ENCODE results near the gene CDC42EP3. TPM values are rescaled to one million over a fixed set of nuclear protein-coding genes. Genes with fewer than 3 reads are reported as not detected.

Gene CDC42EP3
- 79.9 TPM for total RNA-seq

GRCh38 chr2:37671009-37671815 lies at the start of gene CDC42EP3:
Gene CDC42EP3, minus strand, starts transcription at chr2:37671642. Its CDS starts 25,055 bp downstream, at chr2:37646587.
- peak within 1 kb of the TSS; percentile 82 for H3K4me3 ChIP-seq (ENCODE audit: low read length)
- no peaks in the 10 kb centered on the region for H3K9me3 ChIP-seq (ENCODE audit: low read depth, low read length)
- H3K4me1 ChIP-seq (ENCODE audit: insufficient read depth, low read length) = peaks cover 74% of the 10 kb centered on the region
- no peaks in the 10 kb centered on the region for H3K27me3 ChIP-seq (ENCODE audit: insufficient read depth, low read length)

- Histone ChIP-seq H3K4me1 (ENCODE audit: insufficient read depth, low read length) (no peaks in the 10 kb centered on the region), H3K9me3 (ENCODE audit: low read depth, low read length) (no peaks in the 10 kb centered on the region), H3K4me3 (ENCODE audit: low read length) (no peak overlapping the region), H3K27me3 (ENCODE audit: insufficient read depth, low read length) (no peaks in the 10 kb centered on the region)
Observed at GRCh38 chr2:37721201-37721560, 49.7 kb upstream of the CDC42EP3 start.

GRCh38 chr2:37720533-37721200 lies 49.2 kb upstream of the CDC42EP3 start:
- no peaks in the 10 kb centered on the region for H3K27me3 ChIP-seq (ENCODE audit: insufficient read depth, low read length)
- peaks cover 5% of the 10 kb centered on the region for H3K9me3 ChIP-seq (ENCODE audit: low read depth, low read length)
- no peak overlapping the region for H3K4me3 ChIP-seq (ENCODE audit: low read length)
- no peaks in the 10 kb centered on the region for H3K4me1 ChIP-seq (ENCODE audit: insufficient read depth, low read length)

- H3K4me1 ChIP-seq (ENCODE audit: insufficient read depth, low read length) = no peaks in the 10 kb centered on the region
- no peak overlapping the region for H3K4me3 ChIP-seq (ENCODE audit: low read length)
- peaks cover 15% of the 10 kb centered on the region for H3K9me3 ChIP-seq (ENCODE audit: low read depth, low read length)
- H3K27me3 ChIP-seq (ENCODE audit: insufficient read depth, low read length) = no peaks in the 10 kb centered on the region
Observed at GRCh38 chr2:37718515-37719161, 47.2 kb upstream of the CDC42EP3 start.

GRCh38 chr2:37713258-37713700 lies 41.8 kb upstream of the CDC42EP3 start:
- Histone ChIP-seq H3K4me1 (ENCODE audit: insufficient read depth, low read length) (peaks cover 26% of the 10 kb centered on the region), H3K9me3 (ENCODE audit: low read depth, low read length) (peaks cover 15% of the 10 kb centered on the region), H3K4me3 (ENCODE audit: low read length) (no peak overlapping the region), H3K27me3 (ENCODE audit: insufficient read depth, low read length) (no peaks in the 10 kb centered on the region)

GRCh38 chr2:37711831-37712230 lies 40.4 kb upstream of the CDC42EP3 start:
- H3K4me1 ChIP-seq (ENCODE audit: insufficient read depth, low read length) = peaks cover 38% of the 10 kb centered on the region
- H3K9me3 ChIP-seq (ENCODE audit: low read depth, low read length) = peaks cover 15% of the 10 kb centered on the region
- H3K27me3 ChIP-seq (ENCODE audit: insufficient read depth, low read length) = no peaks in the 10 kb centered on the region
- no peak overlapping the region for H3K4me3 ChIP-seq (ENCODE audit: low read length)

GRCh38 chr2:37711308-37711731 lies 39.9 kb upstream of the CDC42EP3 start:
- peaks cover 15% of the 10 kb centered on the region for H3K9me3 ChIP-seq (ENCODE audit: low read depth, low read length)
- H3K4me1 ChIP-seq (ENCODE audit: insufficient read depth, low read length) = peaks cover 44% of the 10 kb centered on the region
- no peaks in the 10 kb centered on the region for H3K27me3 ChIP-seq (ENCODE audit: insufficient read depth, low read length)
- no peak overlapping the region for H3K4me3 ChIP-seq (ENCODE audit: low read length)

GRCh38 chr2:37709111-37709510 lies 37.7 kb upstream of the CDC42EP3 start:
- Histone ChIP-seq H3K9me3 (ENCODE audit: low read depth, low read length) (no peaks in the 10 kb centered on the region), H3K4me1 (ENCODE audit: insufficient read depth, low read length) (peaks cover 51% of the 10 kb centered on the region), H3K4me3 (ENCODE audit: low read length) (no peak overlapping the region), H3K27me3 (ENCODE audit: insufficient read depth, low read length) (no peaks in the 10 kb centered on the region)

- peaks cover 48% of the 10 kb centered on the region for H3K4me1 ChIP-seq (ENCODE audit: insufficient read depth, low read length)
- no peak overlapping the region for H3K4me3 ChIP-seq (ENCODE audit: low read length)
- H3K27me3 ChIP-seq (ENCODE audit: insufficient read depth, low read length) = no peaks in the 10 kb centered on the region
- H3K9me3 ChIP-seq (ENCODE audit: low read depth, low read length) = no peaks in the 10 kb centered on the region
Observed at GRCh38 chr2:37708146-37708545, 36.7 kb upstream of the CDC42EP3 start.

GRCh38 chr2:37707393-37707792 lies 36.0 kb upstream of the CDC42EP3 start:
- Histone ChIP-seq H3K9me3 (ENCODE audit: low read depth, low read length) (no peaks in the 10 kb centered on the region), H3K4me3 (ENCODE audit: low read length) (no peak overlapping the region), H3K4me1 (ENCODE audit: insufficient read depth, low read length) (peaks cover 44% of the 10 kb centered on the region), H3K27me3 (ENCODE audit: insufficient read depth, low read length) (no peaks in the 10 kb centered on the region)

- Histone ChIP-seq H3K4me3 (ENCODE audit: low read length) (no peak overlapping the region), H3K27me3 (ENCODE audit: insufficient read depth, low read length) (no peaks in the 10 kb centered on the region), H3K9me3 (ENCODE audit: low read depth, low read length) (no peaks in the 10 kb centered on the region), H3K4me1 (ENCODE audit: insufficient read depth, low read length) (peaks cover 39% of the 10 kb centered on the region)
Observed at GRCh38 chr2:37706334-37707183, 35.1 kb upstream of the CDC42EP3 start.

GRCh38 chr2:37705191-37705590 lies 33.7 kb upstream of the CDC42EP3 start:
- no peak overlapping the region for H3K4me3 ChIP-seq (ENCODE audit: low read length)
- peaks cover 31% of the 10 kb centered on the region for H3K4me1 ChIP-seq (ENCODE audit: insufficient read depth, low read length)
- H3K27me3 ChIP-seq (ENCODE audit: insufficient read depth, low read length) = no peaks in the 10 kb centered on the region
- H3K9me3 ChIP-seq (ENCODE audit: low read depth, low read length) = no peaks in the 10 kb centered on the region

- Histone ChIP-seq H3K4me1 (ENCODE audit: insufficient read depth, low read length) (no peaks in the 10 kb centered on the region), H3K9me3 (ENCODE audit: low read depth, low read length) (no peaks in the 10 kb centered on the region), H3K4me3 (ENCODE audit: low read length) (no peak overlapping the region), H3K27me3 (ENCODE audit: insufficient read depth, low read length) (no peaks in the 10 kb centered on the region)
Observed at GRCh38 chr2:37698931-37699481, 27.6 kb upstream of the CDC42EP3 start.

- no peaks in the 10 kb centered on the region for H3K27me3 ChIP-seq (ENCODE audit: insufficient read depth, low read length)
- H3K4me3 ChIP-seq (ENCODE audit: low read length) = no peak overlapping the region
- no peaks in the 10 kb centered on the region for H3K9me3 ChIP-seq (ENCODE audit: low read depth, low read length)
- H3K4me1 ChIP-seq (ENCODE audit: insufficient read depth, low read length) = no peaks in the 10 kb centered on the region
Observed at GRCh38 chr2:37695336-37695735, 23.9 kb upstream of the CDC42EP3 start.

All from mononuclear cell (primary cell).